GM13976 (cell line): Measurements from ENCODE around the gene NTN5.

Experiments used
- DNase-seq: peaks from one replicate; pipeline ENCODE4 v3.0.0; 2012; ENCODE audit warnings: low spot score
- CTCF ChIP-seq: IDR thresholded peaks from 2 replicates; pipeline ENCODE4 v1.5.1; 2012; ENCODE audit warnings: borderline replicate concordance, mild to moderate bottlenecking; ENCODE audit not compliant: insufficient read depth; ENCODE audit errors: extremely low read depth, missing control alignments, control extremely low read depth
- in situ Hi-C: fragments of 300-500 bp; cut with MboI; formaldehyde crosslinking; loops from one replicate; pipeline ENCODE4 v1.12.0; 2022; ENCODE audit warnings: low sequenced_read_pairs, mixed read lengths, inconsistent platforms; ENCODE audit not compliant: unreplicated experiment

The NTN5 gene

DNA sequence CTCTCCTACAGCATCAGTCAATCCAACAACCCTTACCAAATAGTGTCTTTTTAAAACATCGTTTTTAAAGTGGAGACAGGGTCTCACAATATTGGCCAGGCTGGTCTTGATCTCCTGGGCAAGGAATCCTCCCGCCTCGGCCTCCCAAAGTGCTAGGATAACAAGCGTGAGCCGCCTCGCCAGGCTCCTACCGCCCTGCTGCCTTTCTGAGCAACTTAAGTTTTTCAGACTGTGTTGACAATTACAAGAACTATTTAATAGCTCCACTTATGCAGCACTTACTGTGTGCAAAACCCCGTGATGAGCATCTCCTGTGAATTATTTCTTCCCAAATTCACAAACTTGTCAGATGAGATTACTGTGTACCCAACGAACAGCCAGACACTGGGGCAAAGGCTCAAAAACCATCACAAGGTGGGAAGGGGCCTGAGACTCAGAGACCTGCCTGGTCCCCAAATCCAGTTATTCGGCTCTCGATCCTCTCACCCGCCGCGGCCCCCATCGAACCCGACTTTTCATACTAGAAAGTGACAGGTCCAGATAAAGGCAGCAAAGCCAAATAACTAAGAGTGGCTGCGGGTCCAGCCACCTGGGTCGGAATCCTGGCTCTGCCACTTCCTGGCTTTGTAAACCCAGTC, 54.4 kb downstream of the NTN5 start:
- no peak for TF ChIP-seq CTCF
- DNase-seq = no peak

DNA sequence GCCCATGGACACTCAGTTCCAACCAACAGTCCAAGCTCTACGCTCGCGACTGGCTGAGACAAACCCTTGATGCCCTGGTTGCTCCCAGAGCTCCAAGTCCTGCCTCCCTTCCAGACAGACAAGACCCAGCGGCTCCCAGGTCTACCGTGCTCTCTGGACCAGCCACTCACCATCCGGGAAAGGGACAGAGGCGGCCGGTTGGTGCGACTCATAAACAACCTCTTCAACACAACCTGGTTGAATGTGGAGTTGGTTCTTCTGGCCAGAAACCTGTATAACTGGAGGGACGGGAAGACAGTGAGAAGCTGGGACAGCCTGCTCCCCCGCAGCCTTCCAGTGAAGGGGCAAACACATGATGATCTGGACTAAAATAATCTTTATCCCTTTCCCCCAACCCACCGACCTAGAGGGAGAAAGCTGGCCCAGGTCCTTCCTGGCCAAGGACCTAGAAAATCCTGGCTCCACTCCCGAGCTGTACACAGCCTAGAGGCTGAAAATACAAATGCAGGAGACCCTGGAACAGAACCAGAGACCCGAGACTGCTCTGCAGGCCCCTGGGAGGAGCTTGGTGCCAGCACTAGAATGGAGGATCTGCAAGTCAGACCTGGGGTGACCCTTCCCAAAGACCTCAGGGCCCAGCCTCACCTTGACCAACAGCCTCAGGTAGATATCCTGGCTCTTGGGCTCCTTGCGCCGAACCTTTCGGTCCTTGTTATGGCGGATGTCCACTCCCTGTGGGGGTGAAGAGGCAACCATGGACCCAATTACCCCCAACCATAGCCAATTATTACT, 55.5 kb downstream of the NTN5 start:
- no peak for TF ChIP-seq CTCF

More for the DNA sequence above, 54.4 kb downstream of the NTN5 start:
- in situ Hi-C loops = no loop called here

GRCh38 chr19:48616491-48617056, 56.2 kb downstream of the NTN5 start:
- no peak for TF ChIP-seq CTCF
- in situ Hi-C loops = no loop called here
- no peak for DNase-seq

More for the DNA sequence above, 55.5 kb downstream of the NTN5 start:
- in situ Hi-C loops = no loop called here
- no peak for DNase-seq

DNA sequence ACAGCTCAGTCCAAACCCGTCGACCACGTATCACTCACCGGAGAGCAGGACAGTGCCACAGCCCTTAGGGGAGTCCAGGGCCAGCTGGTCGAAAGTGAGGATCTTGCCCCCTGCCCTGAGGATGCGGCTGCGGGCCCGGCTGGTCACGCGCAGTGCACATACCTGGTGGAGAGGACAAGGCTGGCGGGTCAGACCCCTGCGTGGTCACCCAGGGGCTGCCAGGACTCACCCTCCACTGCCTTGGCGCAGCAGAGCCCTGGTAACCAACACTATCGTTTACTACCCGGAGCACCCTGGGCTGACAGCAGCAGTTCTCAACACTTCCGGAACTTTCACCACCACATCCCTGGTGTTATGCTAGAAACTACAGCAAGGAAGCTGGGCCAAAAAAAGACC, 56.8 kb downstream of the NTN5 start:
- no peak for TF ChIP-seq CTCF
- DNase-seq = no peak
- in situ Hi-C loops = no loop called here

DNA sequence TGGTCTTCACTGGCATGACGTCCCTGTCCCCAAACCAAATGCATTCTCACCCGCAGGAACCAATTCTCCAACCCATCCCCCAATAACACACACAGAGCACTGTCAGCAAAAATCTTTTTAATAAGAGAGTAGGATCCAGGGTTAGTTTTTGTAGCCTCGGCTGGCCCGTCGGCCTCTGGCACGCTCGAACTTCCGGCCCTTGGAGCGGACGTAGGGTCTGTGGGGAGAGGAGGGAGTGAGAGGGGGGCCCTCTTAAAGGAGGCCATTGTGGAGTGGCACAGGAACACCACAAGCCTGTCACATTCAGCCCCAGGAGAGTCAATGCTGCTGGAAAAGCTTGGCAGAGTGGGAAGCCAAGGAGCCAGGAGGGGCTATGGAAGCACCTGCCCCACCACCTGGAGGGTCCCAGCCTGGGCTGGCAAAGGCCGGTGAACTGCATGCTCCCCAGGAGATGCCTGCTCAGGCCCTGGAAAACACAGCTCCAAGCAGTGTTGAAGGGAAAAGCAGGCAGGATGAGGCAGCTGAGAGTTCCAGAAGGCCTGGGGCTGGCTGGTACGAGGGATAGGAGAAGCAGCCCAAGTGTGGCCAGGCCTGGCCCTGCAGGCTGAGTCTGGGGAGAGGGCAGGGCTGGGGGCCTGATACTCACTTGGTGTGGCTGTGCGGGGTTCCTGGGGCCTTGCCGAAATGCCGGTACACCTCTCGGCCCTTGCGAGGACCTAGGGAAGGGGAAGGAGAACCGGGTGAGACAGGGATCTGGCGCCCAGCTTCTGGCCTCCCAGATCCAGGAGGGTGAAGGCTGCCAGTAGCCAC, 57.4 kb downstream of the NTN5 start:
- no peak for DNase-seq
- TF ChIP-seq CTCF = no peak
- in situ Hi-C loops = no loop called here
